HG02840 (cell line): ENCODE data around the gene ADGRA3.
"Not testable (repeated sequence)": the region's sequence is repeated elsewhere in the genome, so short reads cannot be mapped to it uniquely, and the experiment has no call there.

Experiments used
- ATAC-seq: cut with Tn5 transposase; IDR thresholded peaks from one replicate; pipeline ENCODE4 v1.9.1; 2021; ENCODE audit warnings: mild to moderate bottlenecking, moderate library complexity, moderate number of reproducible peaks; ENCODE audit not compliant: unreplicated experiment, low FRiP score

The ADGRA3 gene

GRCh38 chr4:22485737-22486136 lies 30.1 kb downstream of the ADGRA3 start:
- no peak for ATAC-seq

- ATAC-seq = no peak
Observed at GRCh38 chr4:22483551-22483981, 32.3 kb downstream of the ADGRA3 start.

- ATAC-seq = no peak
Observed at GRCh38 chr4:22482250-22483127, 33.4 kb downstream of the ADGRA3 start.

- ATAC-seq = no peak
Observed at GRCh38 chr4:22480675-22481327, 35.1 kb downstream of the ADGRA3 start.

- ATAC-seq = no peak
Observed at GRCh38 chr4:22478426-22478825, 37.4 kb downstream of the ADGRA3 start.

- ATAC-seq = no peak
Observed at GRCh38 chr4:22477813-22478182, 38.1 kb downstream of the ADGRA3 start.

- no peak for ATAC-seq
Observed at GRCh38 chr4:22477136-22477812, 38.6 kb downstream of the ADGRA3 start.

GRCh38 chr4:22476011-22476410 lies 39.9 kb downstream of the ADGRA3 start:
- no peak for ATAC-seq

GRCh38 chr4:22475311-22475646 lies 40.6 kb downstream of the ADGRA3 start:
- not testable (repeated sequence) for ATAC-seq

- ATAC-seq = no peak
Observed at GRCh38 chr4:22474636-22475310, 41.1 kb downstream of the ADGRA3 start.

GRCh38 chr4:22473268-22473667 lies 42.6 kb downstream of the ADGRA3 start:
- no peak for ATAC-seq

- ATAC-seq = no peak
Observed at GRCh38 chr4:22471999-22472461, 43.8 kb downstream of the ADGRA3 start.

GRCh38 chr4:22471419-22471818 lies 44.4 kb downstream of the ADGRA3 start:
- ATAC-seq = no peak

GRCh38 chr4:22466581-22466980 lies 49.3 kb downstream of the ADGRA3 start:
- ATAC-seq = no peak

GRCh38 chr4:22465996-22466395 lies 49.9 kb downstream of the ADGRA3 start:
- ATAC-seq = no peak

- no peak for ATAC-seq
Observed at GRCh38 chr4:22465349-22465748, 50.5 kb downstream of the ADGRA3 start.

GRCh38 chr4:22463179-22463578 lies 52.7 kb downstream of the ADGRA3 start:
- ATAC-seq = no peak

GRCh38 chr4:22462688-22463087 lies 53.2 kb downstream of the ADGRA3 start:
- ATAC-seq = no peak

GRCh38 chr4:22460266-22460665 lies 55.6 kb downstream of the ADGRA3 start:
- ATAC-seq = no peak

GRCh38 chr4:22458098-22458497 lies 57.8 kb downstream of the ADGRA3 start:
- ATAC-seq = no peak

GRCh38 chr4:22457348-22457747 lies 58.5 kb downstream of the ADGRA3 start:
- ATAC-seq = no peak
